Purkinje cell (primary cell): ENCODE results near the gene SMPDL3A. TPM values are rescaled to one million over a fixed set of nuclear protein-coding genes. Genes with fewer than 3 reads are reported as not detected.

Experiments used
- polyA plus RNA-seq: library from polyadenylated mRNA; unstranded; fragments of >200 nt; fragmentation: Nextera tagmentation; gene quantifications from 2 replicates; pipeline ENCODE4 v1.2.1, GENCODE V29; 2014

Gene SMPDL3A
- 39.0 and 46.3 TPM in 2 replicates for polyA plus RNA-seq

GRCh38 chr6:122789182-122790027, at the start of gene SMPDL3A:
SMPDL3A (plus strand) TSS chr6:122789258; CDS start chr6:122789347, 89 bp downstream.

GRCh38 chr6:122779667-122780066, 9.4 kb upstream of the SMPDL3A start, which contains the start of gene FABP7:
FABP7 (plus strand) TSS chr6:122779716; CDS start chr6:122779795, 79 bp downstream.

Other genes starting within 250 kb of the SMPDL3A start
- gene PKIB, start 178.9 kb upstream of the SMPDL3A start, polyA plus RNA-seq = 131 and 177 TPM in 2 replicates
- gene FABP7, start 9.5 kb upstream of the SMPDL3A start, polyA plus RNA-seq = 164 and 244 TPM in 2 replicates
- gene CLVS2, start 207.0 kb downstream of the SMPDL3A start, polyA plus RNA-seq = 13.4 and 16.6 TPM in 2 replicates